Keratinocyte (primary cell): ENCODE measurements around the gene TTC22. TPM values are rescaled to one million over a fixed set of nuclear protein-coding genes. Genes with fewer than 3 reads are reported as not detected.

Source experiments
- DNase-seq: peaks from one replicate; pipeline ENCODE4 v3.0.0-alpha.2; 2011; ENCODE audit warnings: low read depth, missing footprints, low spot score
- FAIRE-seq: peaks from 2 replicates; lab custom pipeline; 2011; peaks lifted over from hg19 to GRCh38; lab: Jason Lieb, UNC
- H2AFZ ChIP-seq: 2 replicates; pipeline ENCODE4 v1.6.0; 2012; ENCODE audit warnings: low read length, control low read depth, inconsistent platforms; ENCODE audit not compliant: control insufficient read depth
- H3K27ac ChIP-seq: 2 replicates; pipeline ENCODE4 v1.5.1; 2011; ENCODE audit warnings: low read length; ENCODE audit not compliant: control insufficient read depth, insufficient read depth
- H3K27me3 ChIP-seq: 3 replicates; pipeline ENCODE4 v1.6.0; 2011; ENCODE audit warnings: low read length; ENCODE audit not compliant: control insufficient read depth, insufficient read depth; ENCODE audit errors: extremely low read depth
- H3K36me3 ChIP-seq, 2 experiments: 2 replicates in 1 of 2; 3 replicates in 1 of 2; pipeline ENCODE4 v1.5.1; 2011; ENCODE audit warnings: low read length in 2 of 2, mild to moderate bottlenecking in 1 of 2; ENCODE audit not compliant: control insufficient read depth in 2 of 2, insufficient read depth in 2 of 2; ENCODE audit errors: extremely low read depth in 1 of 2
- H3K4me1 ChIP-seq: 3 replicates; pipeline ENCODE4 v1.5.1; 2011; ENCODE audit warnings: low read length; ENCODE audit not compliant: control insufficient read depth, insufficient read depth; ENCODE audit errors: extremely low read depth
- H3K4me2 ChIP-seq: 3 replicates; pipeline ENCODE4 v1.6.0; 2011; ENCODE audit warnings: low read depth, low read length; ENCODE audit not compliant: control insufficient read depth, insufficient read depth; ENCODE audit errors: extremely low read depth
- H3K4me3 ChIP-seq, 3 experiments: fragments of 200-600 bp in 1 of 3; sonication (generic) in 1 of 3; 2 replicates in 2 of 3; 3 replicates in 1 of 3; pipeline ENCODE4 v1.5.1; 2011 to 2016; ENCODE audit warnings: low read length in 3 of 3, mild to moderate bottlenecking in 3 of 3, control low read depth in 2 of 3, inconsistent platforms in 1 of 3, low read depth in 1 of 3, mixed read lengths in 1 of 3, mixed run types in 1 of 3, moderate library complexity in 1 of 3; ENCODE audit not compliant: control insufficient read depth in 2 of 3, insufficient read depth in 2 of 3; ENCODE audit errors: extremely low read depth in 1 of 3
- H3K79me2 ChIP-seq: 2 replicates; pipeline ENCODE4 v1.6.0; 2012; ENCODE audit warnings: low read length; ENCODE audit not compliant: control insufficient read depth, insufficient read depth
- H3K9ac ChIP-seq: 3 replicates; pipeline ENCODE4 v1.6.0; 2011; ENCODE audit warnings: low read length; ENCODE audit not compliant: control insufficient read depth, insufficient read depth; ENCODE audit errors: extremely low read depth
- H3K9me1 ChIP-seq: 3 replicates; pipeline ENCODE4 v1.6.0; 2011; ENCODE audit warnings: low read length; ENCODE audit not compliant: control insufficient read depth, insufficient read depth; ENCODE audit errors: extremely low read depth
- H3K9me3 ChIP-seq: 2 replicates; pipeline ENCODE4 v1.5.1; 2012; ENCODE audit warnings: low read depth, low read length; ENCODE audit not compliant: control insufficient read depth
- H4K20me1 ChIP-seq: 3 replicates; pipeline ENCODE4 v1.6.0; 2011; ENCODE audit warnings: low read length; ENCODE audit not compliant: control insufficient read depth, insufficient read depth; ENCODE audit errors: extremely low read depth
- CTCF ChIP-seq, 3 experiments: IDR thresholded peaks in 1 of 3; conservative IDR thresholded peaks in 1 of 3; optimal IDR thresholded peaks in 1 of 3; 2 replicates in 2 of 3; 3 replicates in 1 of 3; pipeline versions ENCODE3 to v1.5.1; 2011; ENCODE audit warnings: low read length in 3 of 3, mild to moderate bottlenecking in 3 of 3, moderate library complexity in 2 of 3, control low read depth in 1 of 3, inconsistent platforms in 1 of 3; ENCODE audit not compliant: insufficient read depth in 2 of 3; ENCODE audit errors: extremely low read depth in 1 of 3
- EZH2 ChIP-seq: IDR thresholded peaks from one replicate; pipeline ENCODE4 v1.6.1; 2012; ENCODE audit warnings: inconsistent platforms, mild to moderate bottlenecking, low read length, moderate library complexity
- dilution Hi-C: fragments of 300-500 bp; cut with MboI; formaldehyde crosslinking; loops from one replicate; pipeline ENCODE4 v1.7.0; 2020; ENCODE audit warnings: low sequenced_read_pairs; ENCODE audit not compliant: extremely low pct_ligation_motif_present
- polyA plus RNA-seq, 5 experiments: library from polyadenylated mRNA; depleted of rRNA in 3 of 5; stranded (reverse) in 3 of 5; stranded (forward) in 1 of 5; unstranded in 1 of 5; fragments of >200 nt; gene quantifications; 1 replicate in 1 of 5; 2 replicates in 3 of 5; 3 replicates in 1 of 5; pipeline versions ENCODE4 v1.2.1 to v1.2.3, GENCODE V29; 2011 to 2012; ENCODE audit warnings: missing spikeins in 2 of 5, low read depth in 1 of 5, low replicate concordance in 1 of 5

TTC22 gene
- polyA plus RNA-seq, 1 donor (not counting 4 experiments of a cell fraction or from before 2014, with no cell fraction given) = 5.1 TPM

GRCh38 chr1:54814571-54814970 is 13.4 kb upstream of the TTC22 start:
- Histone ChIP-seq H3K9me1 (no peaks in the 10 kb centered on the region), H3K36me3 (no peaks in the 10 kb centered on the region), H2AFZ (no peak overlapping the region), H3K27ac (no peak overlapping the region), H3K4me2 (no peak overlapping the region), H3K4me3 (no peak overlapping the region), H3K9me3 (no peaks in the 10 kb centered on the region), H3K79me2 (no peaks in the 10 kb centered on the region), H3K27me3 (peaks cover 7% of the 10 kb centered on the region), H4K20me1 (no peaks in the 10 kb centered on the region), H3K9ac (no peak overlapping the region), H3K4me1 (peaks cover 10% of the 10 kb centered on the region)
- FAIRE-seq (no peak), DNase-seq (no peak)
- dilution Hi-C loops = no loop called here
- TF ChIP-seq EZH2 = no peak
- TF ChIP-seq CTCF (optimal IDR thresholded peaks at IDR 0.05 in 1 of 3, IDR thresholded peaks at IDR 0.05 in 1 of 3, conservative IDR thresholded peaks at IDR 0.05 in 1 of 3; ENCODE audit: extremely low read depth in 1 of 3, insufficient read depth in 2 of 3, low read length in 3 of 3) = no peak

GRCh38 chr1:54814126-54814498 is 13.0 kb upstream of the TTC22 start:
- Histone ChIP-seq H2AFZ (no peak overlapping the region), H3K9me3 (no peaks in the 10 kb centered on the region), H3K4me2 (no peak overlapping the region), H3K9me1 (no peaks in the 10 kb centered on the region), H3K27ac (no peak overlapping the region), H3K36me3 (no peaks in the 10 kb centered on the region), H3K27me3 (peaks cover 7% of the 10 kb centered on the region), H3K79me2 (no peaks in the 10 kb centered on the region), H3K9ac (no peak overlapping the region), H3K4me3 (no peak overlapping the region), H4K20me1 (no peaks in the 10 kb centered on the region), H3K4me1 (peaks cover 6% of the 10 kb centered on the region)
- DNase-seq (no peak), FAIRE-seq (no peak)
- TF ChIP-seq EZH2 = no peak
- no peak for TF ChIP-seq CTCF (optimal IDR thresholded peaks at IDR 0.05 in 1 of 3, IDR thresholded peaks at IDR 0.05 in 1 of 3, conservative IDR thresholded peaks at IDR 0.05 in 1 of 3; ENCODE audit: extremely low read depth in 1 of 3, insufficient read depth in 2 of 3, low read length in 3 of 3)
- dilution Hi-C loops = no loop called here
